ENCODE data around the gene FDXR.

Gene FDXR

GRCh38 chr17:74832421-74832820 is 40.4 kb downstream of the FDXR start:
- peak; percentile 61 for DNase-seq

DNA sequence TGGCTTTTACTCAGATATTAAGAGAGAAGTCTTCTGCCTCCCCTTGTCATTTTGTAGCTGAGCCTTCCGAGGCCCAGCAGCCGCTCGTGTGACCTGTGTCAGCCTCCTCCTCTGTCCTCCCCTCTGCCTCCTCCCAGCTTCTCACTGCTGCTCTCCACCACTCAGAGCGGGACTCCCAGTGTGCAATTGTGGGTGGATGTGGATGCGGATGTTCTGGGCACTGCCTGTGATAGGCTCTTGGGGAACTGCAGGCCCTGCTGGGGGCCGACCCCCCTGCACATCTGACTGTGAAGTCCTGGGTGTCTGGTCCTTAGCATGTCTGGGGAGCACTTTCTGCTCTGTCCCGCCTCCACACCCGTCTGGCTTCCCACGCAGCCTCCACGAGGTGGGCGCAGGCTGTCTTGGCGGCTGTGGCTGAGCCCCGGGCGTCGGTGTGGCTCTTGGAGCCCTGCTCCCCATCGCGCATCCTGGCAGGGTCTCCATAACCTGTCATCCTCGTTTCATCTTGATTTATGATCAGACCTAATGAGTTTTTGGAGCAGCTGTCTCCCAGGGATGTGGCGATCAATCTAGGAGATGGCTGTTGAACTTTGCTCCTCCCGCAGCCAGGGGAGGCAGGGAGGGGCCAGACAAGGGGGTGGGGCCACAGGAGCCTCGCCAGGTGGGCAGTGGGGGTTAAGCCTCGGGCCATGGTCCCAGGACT is 41.2 kb downstream of the FDXR start:
- no peak for DNase-seq

- no peak for DNase-seq
Measured at GRCh38 chr17:74830861-74831260, 41.9 kb downstream of the FDXR start.

DNA sequence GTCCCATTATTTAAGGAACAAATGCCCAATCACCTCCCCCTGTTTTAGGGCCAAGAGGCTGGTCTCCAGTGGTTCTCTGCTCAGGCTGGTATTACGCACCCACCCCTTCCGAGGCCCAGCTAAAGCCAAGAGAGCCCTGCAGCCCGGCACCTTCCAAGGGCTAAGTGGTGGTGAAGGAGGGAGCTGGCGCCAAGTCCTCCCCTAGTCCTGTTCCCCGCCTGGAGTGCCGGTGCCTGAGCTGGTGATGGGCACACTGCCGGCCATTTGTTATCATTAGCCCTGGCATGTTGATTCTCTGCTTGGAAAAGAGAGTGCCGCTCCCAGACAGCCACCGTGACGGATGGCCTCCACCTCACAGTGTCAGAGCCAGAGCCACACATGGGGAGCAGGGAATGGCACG is 45.0 kb downstream of the FDXR start:
- DNase-seq, result no peak

DNA sequence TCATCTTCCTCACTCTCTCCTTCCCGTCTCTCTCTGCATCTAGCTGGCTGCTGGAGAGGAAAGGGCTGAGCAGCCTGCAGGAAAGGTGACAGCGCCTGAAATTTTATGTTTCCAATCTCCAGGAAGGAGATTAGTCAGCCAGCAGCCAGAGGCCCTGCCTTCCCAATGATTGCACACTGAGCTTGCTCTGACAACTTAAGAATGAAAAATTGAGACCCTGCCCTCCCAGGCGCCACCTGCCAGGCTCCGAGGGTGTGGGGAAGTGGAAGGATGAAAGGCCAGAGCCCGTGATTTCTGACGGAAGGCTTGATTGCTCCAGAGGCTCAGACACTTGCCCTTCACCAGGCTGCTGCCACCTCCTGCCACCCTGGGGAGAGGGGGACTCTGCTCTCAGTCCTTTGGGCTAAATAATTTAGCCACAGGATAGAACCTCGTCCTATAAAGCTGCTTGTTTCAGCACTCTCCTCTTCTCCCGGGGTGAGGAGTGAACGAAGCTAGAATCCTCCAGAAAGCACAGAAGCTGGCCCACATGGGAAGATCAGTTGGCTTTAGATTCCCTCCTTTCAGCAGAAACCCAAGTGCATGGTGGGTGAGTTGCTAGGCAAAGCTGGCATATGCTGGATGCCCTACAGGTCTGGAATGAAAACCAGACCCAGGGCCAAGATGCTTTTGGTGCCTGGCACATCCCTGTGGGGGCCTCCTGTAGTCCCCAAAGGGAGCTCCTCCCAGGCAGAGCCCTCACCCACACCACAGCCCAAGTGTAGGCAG is 46.7 kb downstream of the FDXR start:
- no peak for DNase-seq

DNA sequence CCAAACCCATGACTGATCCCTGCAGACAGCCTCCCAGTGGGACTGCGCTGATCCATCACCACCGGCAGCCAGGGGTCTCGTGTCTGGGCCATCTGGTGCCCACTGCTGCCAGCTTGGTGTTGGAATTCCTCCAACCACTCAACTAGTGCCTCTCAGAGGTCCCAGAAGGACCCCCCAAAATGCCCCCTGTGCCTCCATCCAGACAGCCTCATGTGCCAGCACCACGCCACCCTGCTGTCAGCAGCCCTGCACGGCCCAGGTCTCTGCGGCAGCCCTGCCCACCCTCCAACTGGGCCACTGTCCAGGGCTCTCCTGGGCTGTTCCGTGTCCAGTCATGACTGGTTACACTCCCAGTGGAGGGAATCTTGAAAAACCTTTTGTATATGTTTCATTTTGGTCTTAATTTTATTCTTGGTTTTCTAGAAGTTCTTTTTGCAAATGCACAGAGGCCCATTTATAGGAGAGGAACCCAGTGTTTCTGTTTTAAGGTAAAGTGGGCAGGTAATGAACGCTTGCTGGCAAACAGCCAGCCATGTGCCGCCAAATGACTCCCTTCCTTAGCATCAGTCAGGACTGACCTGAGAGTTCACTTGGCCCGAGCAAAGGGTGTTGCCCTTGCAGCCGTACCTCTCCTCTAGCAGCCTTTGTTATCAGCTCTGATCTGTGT is 47.7 kb downstream of the FDXR start:
- no peak for DNase-seq

GRCh38 chr17:74822939-74823367 is 49.8 kb downstream of the FDXR start:
- DNase-seq, result no peak

DNA sequence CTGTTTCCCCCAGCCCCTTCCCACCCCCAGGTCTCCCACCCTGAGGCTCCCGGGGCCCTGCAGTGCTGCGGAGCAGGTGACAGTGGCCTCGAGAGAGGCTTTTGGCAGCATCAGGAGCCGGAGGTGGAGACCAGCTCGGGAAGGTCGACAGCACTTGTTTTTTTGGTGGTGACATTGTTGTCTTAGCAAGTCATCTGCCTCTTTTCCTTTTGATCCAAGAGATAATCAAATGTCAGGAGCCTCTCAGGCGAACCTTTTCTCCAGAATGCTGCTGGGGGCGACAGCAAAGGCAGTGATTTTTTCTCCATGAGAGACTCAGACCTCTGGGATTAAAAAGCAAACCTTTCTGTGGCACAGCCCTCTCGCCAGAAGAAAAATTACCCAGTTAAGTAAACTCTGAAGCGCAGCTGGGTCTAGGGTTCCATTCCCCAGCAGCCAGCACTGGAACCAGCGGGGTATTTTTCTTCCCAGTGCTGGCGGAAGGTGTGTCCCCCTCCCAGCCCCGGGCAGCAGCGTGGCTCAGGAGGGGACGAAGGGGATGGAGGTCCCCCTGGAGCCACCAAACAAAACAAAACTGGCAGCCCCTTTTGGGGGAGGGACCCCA is 50.4 kb downstream of the FDXR start:
- DNase-seq, result no peak

GRCh38 chr17:74821655-74822334 is 51.0 kb downstream of the FDXR start:
- DNase-seq, result no peak

GRCh38 chr17:74819801-74820436 is 52.9 kb downstream of the FDXR start:
- no peak for DNase-seq

GRCh38 chr17:74818291-74818938 is 54.4 kb downstream of the FDXR start:
- DNase-seq, result no peak

DNA sequence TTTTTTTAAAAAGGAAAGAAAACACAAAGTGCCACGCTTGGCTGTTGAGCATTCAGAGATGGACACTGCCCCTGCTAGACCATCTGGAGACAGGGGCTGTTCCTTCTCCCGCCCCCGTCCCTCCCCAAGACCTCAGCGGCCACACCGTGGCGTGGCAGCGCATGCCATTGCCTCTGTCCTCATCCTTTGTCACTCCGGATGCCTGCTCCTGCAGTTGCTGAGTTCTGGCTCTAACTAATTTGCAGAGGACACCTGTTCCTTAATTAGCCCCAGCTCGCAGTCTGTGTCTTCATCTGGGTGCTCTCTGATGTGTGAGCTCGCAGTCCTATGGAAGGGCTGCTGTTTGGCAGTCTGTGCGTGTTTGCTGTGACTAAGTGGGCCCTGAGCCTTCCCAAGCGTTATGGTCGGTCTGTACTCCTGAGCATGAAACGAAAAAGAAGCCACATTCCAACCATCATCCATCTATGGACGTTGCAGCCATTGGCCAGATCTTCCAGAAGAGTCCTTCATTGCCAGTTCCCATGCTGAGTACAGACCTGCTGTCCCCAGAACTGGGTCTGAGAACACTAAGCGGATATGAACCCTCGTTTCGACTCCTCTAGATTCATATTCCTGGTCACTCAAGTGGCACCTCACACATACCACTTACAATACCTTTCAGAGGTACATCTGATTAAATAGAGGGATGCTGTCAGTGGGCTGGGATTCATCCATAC is 55.7 kb downstream of the FDXR start:
- DNase-seq, result no peak

DNA sequence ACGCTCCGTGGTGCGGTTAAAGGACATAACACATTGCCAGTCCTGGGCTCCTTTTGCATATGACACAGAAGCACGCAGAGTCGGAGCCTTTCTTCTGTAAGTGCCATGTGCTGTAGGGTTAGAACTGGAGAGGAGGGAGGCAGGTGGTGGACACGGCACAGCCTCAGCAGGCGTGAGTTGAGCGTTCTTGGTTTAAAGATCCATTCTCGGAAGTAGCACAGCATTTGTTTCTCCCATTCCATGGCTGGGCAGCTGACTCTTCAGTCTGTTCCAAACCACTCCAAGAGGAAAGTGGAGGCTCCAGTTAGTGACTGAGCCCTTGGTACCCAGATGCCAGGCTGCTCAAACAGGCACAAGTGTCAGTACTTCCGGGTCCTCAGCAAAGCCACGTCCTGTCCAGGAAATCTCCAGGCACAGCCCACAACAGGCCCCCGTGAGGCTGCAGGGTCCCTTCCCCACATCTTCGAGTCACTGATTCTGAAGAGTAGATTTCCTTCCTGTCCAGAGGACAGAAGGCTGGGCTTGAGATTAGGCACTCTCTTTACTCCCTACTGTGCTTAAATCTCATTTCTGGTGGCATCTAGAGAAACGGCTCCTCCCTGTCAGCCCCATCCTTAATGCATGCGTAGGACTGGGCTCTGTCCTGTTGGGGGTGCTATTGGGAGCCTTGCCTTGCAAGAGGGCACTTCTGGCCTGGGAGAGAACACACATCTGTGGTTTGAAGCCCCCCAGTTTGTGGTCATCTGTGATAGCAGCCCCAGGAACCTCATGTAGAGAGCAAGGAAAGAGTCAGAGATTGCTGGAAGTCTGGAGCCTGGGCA is 57.0 kb downstream of the FDXR start:
- DNase-seq, result no peak

- DNase-seq, result no peak
Measured at GRCh38 chr17:74815067-74815466, 57.7 kb downstream of the FDXR start.

DNA sequence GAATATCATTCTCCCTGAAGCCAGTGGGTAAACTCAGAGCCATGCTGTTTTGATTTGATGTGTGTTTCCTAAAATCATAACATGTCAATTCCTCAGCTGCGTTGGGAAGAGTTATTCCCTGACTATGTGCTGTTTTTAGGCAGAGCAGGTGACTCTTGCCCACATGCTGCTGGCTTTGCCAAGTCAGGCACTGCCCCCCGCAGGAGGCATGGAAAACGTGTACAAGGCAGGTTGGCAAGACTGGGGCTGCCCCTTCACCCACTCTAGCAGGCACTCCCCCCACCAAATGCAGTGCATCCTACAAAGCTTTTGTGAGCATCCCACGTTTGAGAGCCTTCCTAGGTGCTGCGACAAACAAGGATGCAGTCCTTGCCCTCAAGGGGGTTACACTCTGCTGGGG is 58.3 kb downstream of the FDXR start:
- no peak for DNase-seq
